Caki2 (cell line): ENCODE measurements around the gene NSUN6. TPM values are rescaled to one million over a fixed set of nuclear protein-coding genes. Genes with fewer than 3 reads are reported as not detected.
"Not testable (repeated sequence)": the region's sequence is repeated elsewhere in the genome, so short reads cannot be mapped to it uniquely, and the experiment has no call there.

Experiments used
- DNase-seq: peaks from one replicate; pipeline ENCODE4 v3.0.0-alpha.2; 2015; ENCODE audit warnings: low read depth
- in situ Hi-C: cut with HindIII; loops from 2 replicates; pipeline ENCODE4 v1.10.0; 2016; ENCODE audit warnings: low sequenced_read_pairs, low pct_unique_long_range_greater_than_20kb, mixed read lengths
- total RNA-seq: library from RNA; depleted of rRNA; stranded (reverse); fragments of >200 nt; shearing (Covaris generic); gene quantifications from 2 replicates; pipeline ENCODE4 v1.2.3, GENCODE V29; 2014; ENCODE audit warnings: low replicate concordance

The NSUN6 gene
- total RNA-seq, 1 experiment from 2014 or later = 3.6 TPM

DNA sequence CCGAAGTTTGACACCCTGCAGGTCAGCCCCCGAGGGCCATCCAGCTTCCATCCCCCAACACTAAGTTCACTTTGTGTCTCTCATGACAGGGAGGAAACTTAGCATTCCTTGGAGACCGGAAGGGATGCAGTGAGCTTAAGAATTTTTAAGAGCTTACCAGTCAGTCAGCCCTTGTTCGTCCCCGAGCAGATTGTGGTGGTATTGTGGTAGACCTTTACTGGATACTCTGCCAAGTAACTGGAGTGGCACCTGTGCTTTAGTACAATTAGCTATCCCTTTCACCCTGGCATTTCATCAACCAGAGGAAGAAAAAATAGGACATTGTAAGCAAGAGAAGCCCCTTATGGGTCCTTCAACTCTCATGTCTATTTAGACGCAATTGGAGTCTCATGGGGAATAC is 74.8 kb downstream of the NSUN6 start:
- in situ Hi-C loops = no loop called here
- no peak for DNase-seq

DNA sequence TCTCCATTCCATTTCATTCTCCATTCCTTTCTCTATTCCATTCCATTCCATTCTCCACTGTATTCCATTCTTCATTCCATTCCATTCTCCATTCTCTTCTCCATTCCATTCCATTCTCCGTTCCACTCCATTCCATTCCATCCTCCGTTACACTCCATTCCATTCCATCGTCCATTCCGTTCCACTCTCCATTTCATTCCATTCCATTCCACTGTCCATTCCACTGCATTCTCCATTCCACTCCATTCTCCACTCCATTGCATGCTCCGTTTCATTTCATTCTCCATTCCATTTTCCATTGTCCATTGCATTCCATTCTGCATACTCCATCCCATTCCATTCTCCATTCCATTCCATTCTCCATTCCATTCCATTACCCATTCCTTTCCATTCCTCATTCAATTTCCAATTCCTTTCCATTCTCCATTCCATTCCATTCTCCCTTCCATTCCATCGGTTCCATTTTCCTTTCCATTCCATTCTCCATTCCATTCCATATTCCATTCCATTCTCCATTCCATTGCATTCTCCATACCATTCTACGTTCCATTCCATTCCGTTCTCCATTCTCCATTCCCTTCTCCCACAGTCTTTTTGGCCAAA is 78.3 kb downstream of the NSUN6 start:
- in situ Hi-C loops = no loop called here
- DNase-seq = no peak

- in situ Hi-C loops = no loop called here
- DNase-seq = no peak
Measured at GRCh38 chr10:18571780-18572179, 79.6 kb downstream of the NSUN6 start.

DNA sequence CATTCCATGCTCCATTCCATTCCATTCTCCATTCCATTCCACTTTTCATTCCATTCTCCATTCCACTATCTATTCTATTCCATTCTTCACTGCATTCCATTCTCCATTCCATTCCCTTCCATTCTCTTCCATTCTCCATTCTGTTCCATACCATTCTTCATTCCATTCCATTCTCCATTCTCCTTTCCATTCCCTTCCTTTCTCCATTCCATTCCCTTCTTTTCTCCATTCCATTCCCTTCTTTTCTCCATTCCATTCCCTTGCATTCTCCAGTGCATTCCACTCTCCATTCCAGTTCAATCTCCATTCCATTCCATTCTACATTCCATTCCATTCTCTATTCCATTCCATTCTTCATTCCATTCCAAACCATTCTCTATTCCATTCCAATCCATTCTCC is 80.3 kb downstream of the NSUN6 start:
- in situ Hi-C loops = no loop called here
- DNase-seq = no peak

GRCh38 chr10:18570386-18570785 is 81.0 kb downstream of the NSUN6 start:
- in situ Hi-C loops, DNase-seq: not testable (repeated sequence)

DNA sequence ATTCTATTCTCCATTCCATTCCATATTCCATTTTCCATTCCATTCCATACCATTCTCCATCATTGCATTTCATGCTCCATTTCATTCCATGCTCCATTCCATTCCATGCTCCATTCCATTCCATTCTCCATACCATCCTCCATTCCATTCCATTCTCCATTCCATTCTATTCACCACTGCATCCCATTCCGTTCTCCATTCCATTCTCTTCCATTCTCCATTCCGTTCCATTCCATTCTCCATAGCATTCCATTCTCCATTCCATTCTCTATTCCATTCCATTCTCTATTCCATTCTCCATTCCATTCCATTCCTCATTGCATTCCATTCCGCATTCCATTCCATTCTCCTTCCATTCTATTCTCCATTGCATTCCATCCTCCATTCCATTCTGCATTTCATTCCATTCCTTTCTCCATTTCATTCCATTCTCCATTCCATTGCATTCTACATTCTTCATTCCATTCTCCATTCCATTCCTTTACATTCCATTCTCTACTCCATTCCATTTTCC is 84.0 kb downstream of the NSUN6 start:
- in situ Hi-C loops = no loop called here
- DNase-seq = no peak

DNA sequence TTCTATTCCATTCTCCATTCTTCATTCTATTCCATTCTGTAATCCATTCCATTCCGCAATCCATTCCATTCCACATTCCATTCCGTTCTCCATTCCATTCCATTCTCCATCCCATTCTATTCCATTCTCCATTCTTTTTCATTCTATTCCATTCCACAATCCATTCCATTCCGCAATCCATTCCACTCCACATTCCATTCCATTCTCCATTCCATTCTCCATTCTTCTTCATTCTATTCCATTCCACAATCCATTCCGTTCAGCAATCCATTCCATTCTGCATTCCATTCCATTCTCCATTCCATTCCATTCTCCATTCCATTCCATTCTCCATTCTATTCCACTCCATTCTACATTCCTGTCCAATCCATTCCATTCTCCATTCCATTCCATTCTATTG is 85.2 kb downstream of the NSUN6 start:
- DNase-seq = no peak

GRCh38 chr10:18565006-18565405 is 86.4 kb downstream of the NSUN6 start:
- no peak for DNase-seq
- in situ Hi-C loops = no loop called here

More for the DNA sequence above, 85.2 kb downstream of the NSUN6 start:
- in situ Hi-C loops = no loop called here

DNA sequence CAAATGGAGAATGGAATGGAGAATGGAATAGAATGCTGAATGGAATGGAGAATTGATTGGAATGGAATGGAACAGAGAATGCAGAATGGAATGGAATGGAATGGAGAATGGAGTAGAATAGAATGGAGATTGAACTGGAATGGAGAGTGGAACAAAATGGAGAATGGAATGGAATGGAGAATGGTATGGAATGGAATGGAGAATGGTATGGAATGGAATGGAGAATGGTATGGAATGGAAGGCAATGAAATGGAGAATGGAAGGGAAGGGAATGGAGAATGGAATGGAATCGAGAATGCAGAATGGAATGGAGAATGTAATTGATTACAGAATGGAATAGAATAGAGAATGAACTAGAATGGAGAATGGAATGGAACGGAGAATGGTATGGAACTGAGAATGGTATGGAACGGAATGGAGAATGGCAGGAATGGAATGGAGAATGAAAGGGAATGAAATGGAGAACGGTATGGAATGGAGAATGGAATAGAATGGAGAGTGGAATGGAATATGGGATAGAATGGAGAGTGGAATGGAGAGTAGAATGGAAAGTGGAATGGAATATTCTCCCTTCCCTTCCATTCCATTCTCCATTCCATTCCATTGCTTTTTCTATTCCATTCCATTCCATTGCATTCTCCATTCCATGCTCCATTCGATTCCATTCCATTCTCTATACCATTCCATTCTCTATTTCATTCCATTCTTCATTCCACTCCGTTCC is 88.2 kb downstream of the NSUN6 start:
- in situ Hi-C loops = no loop called here
- DNase-seq = no peak

- in situ Hi-C loops = no loop called here
- DNase-seq = no peak
Measured at GRCh38 chr10:18561861-18562551, 89.4 kb downstream of the NSUN6 start.

GRCh38 chr10:18557960-18558359 is 93.4 kb downstream of the NSUN6 start:
- in situ Hi-C loops = no loop called here
- DNase-seq = no peak

DNA sequence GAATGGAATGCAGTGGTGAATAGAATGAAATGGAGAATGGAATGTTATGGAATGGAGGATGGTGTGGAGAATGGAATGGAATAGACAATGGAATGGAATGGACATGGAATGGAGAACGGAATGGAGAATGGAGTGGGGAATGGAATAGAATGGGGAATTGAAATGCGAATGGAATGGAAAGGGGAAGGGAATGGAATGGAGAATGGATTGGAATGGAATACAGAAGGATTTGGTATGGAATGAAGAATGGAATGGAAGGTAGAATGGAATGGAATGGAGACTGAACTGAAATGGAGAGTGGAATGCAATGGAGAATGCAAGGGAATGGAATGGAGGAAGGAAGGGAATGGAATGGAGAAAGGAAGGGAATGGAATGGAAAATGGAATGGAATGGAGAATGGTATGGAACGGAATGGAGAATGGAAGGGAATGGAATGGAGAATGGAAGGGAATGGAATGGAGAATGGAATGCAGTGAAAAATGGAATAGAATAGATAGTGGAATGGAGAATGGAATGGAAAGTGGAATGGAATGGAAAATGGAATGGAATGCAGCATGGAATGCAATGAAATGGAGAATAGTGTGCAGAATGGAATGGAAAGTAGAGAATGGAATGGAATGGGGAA is 94.8 kb downstream of the NSUN6 start:
- in situ Hi-C loops = no loop called here
- no peak for DNase-seq

DNA sequence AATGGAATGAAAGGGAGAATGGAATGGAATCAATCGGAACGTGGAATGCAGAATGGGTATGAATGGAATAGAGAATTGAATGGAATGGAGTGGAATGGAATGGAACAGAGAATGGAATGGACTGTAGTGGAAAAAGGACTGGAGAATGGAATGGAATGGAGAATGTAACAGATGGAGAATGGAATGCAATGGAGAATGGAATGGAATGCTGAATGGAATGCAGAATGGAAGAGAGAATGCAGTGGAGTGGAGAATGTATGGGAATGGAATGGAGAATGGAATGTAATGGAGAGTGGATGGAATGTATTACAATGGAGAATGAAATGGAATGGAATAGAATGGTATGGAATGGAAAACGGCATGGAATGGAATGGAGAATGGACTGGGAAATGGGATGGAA is 96.9 kb downstream of the NSUN6 start:
- in situ Hi-C loops = no loop called here
- no peak for DNase-seq

- DNase-seq = no peak
- in situ Hi-C loops = no loop called here
Measured at GRCh38 chr10:18551473-18551872, 99.9 kb downstream of the NSUN6 start.

DNA sequence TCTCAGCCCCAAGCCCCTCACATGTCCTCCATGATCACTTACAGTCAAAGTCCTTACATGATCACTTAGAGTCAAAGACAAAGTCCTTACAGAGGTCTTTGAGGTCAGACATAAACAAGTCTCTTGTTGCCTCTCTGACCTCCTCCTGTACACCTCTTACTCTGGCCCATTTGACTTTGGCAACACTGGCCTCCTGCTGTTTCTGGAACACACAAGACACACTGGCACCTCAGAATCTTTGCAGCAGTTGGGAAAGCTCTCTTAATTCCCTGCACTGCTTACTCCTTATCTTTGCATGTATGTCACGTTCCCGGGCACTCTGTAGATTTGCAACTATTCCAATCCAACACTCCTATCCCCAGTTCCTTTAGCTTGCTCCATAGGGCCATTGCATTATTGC is 102.3 kb downstream of the NSUN6 start:
- DNase-seq = no peak
- in situ Hi-C loops = no loop called here

- no peak for DNase-seq
Measured at GRCh38 chr10:18545621-18546305, 105.6 kb downstream of the NSUN6 start.

DNA sequence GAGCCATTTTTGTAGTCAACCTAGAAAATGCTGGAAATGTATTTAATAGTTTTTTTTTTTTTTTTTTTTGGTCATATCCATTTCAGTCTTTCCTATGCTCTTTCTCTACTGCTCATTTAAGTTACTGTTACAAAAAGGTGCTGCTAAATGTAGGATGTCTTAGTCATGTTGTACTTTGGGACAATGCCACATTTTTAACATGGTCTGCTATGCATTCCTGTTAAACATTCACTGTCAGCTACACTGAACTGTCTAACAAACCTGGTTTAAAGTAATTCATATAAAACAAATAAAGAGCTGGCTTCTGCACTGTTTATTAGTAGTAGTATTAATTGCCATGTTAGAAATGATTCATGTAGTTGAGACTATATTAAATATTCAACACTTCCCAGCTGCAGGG is 108.6 kb downstream of the NSUN6 start:
- no peak for DNase-seq
- in situ Hi-C loops = no loop called here

More at GRCh38 chr10:18545621-18546305, 105.6 kb downstream of the NSUN6 start:
- in situ Hi-C loops = no loop called here

- in situ Hi-C loops = no loop called here
- DNase-seq = no peak
Measured at GRCh38 chr10:18540195-18540594, 111.2 kb downstream of the NSUN6 start.
